GM04503 (cell line): ENCODE measurements around the gene AMOTL2.

Experiments used
- DNase-seq: peaks from one replicate; pipeline ENCODE4 v3.0.0-alpha.2; 2012; ENCODE audit warnings: low read depth

The AMOTL2 gene

DNA sequence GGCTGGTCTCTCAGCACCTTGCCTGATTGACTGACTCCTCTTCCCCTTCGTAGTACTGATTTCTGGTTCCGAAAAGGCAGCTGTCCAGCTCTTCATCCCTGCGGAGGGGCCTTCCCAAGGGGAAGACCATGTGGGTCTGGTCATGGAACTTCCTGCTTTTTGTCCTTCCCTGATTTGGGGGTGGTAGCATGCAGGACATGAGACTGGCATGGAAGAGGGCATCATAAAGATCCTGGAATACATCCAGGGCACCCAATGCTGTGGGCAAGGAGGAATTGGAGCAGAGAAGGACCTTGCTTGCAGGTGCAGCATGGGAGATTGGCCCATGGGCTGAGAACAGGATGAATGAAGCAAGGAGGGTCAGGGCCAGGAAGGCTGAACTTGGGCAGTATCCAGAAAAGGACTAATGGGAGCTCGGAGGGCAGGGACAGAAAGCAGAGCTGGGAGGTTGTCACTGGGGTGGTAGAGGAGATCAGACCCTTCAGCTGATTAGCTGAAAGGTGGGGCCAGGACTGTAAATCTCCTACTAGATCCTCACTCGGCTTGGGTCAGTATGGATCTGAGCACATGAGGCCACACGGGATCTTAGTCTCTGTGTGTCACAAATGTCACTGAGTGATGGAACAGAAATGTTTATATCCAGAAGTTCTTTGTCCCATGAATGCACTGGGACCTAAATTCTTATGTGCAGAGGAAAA is 59.5 kb downstream of the AMOTL2 start:
- DNase-seq: no peak

DNA sequence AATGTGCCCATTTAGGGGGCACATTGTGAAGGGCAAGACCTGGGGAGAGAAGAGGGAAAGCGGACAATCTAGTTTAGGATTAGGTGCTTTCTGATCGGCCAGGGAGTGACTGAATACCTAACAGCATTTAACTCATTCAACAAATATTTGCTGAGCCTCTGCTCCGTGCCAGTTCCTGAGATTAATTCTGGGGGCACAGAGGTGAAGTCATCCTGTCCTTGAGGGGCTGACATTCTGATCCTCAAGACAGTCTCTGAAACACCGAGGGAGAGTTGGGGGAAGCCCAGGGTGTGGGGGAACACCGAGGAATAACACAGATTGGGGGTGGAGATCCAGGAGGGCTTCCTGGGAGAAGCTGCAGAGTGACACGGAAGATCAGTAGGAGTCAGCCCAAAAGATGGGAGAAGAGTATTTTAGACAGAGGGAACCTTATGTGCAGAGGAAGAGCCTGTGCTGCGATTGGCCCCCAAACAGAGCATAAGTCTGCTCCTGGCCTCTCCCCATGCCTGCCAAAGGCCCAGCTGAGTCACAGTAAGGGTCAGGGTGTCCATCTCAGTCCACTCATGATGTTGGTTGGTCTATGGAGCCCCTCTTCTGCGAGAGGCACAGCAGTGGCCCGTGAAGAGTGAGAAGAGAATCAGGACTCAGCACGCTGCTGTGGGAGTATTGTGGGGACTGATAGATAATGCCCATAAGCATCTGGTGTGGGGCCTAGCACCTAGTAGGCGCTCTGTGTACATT is 60.2 kb downstream of the AMOTL2 start:
- no peak for DNase-seq

DNA sequence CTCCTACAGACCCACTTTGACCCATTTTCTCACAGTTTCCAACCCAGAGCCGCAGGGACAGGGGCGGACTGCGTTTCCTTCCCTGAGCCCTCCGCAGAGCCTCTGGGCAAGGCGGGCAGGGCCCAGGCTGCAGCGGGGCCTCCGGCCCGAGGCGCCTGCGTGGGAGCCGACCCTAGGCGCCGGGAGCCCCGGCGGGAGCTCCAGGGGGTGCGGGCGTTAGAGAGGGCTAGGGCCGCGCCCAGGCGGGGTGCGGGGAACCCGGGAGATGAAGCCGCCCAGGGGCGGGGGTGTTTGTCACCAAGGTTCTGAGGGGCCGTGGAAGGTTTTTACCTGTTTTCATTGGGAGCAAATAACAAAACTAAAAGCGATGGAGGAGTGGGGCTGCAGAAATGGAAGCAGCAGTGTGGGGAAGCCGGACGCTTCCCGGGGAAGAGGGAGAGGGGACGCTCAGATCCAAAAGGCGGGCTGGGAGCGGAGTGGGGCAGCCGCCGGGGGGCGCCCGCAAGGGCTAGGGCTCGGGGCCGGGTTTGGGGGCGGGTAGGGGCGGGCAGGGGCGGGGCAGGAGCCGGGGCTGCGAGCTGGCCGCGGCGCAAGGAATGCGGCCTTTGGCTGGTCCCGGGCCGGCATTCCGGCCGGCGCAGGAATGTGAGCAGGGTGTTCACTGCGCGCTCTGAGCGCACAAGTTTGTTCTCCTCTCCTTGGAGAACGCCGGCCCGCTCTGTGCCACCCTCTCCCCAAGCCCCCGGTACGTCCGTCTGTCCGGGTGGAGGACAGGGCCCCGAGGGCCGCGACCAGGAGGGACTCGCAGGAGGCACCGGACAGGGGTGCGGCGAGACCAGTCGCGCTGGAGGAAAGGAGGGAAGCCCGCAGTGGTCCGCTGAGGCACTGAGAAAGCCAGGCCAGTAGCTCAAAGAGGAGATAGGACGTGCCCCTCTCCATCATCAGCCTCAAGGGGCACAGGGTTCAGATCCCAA is 61.1 kb downstream of the AMOTL2 start:
- no peak for DNase-seq

DNA sequence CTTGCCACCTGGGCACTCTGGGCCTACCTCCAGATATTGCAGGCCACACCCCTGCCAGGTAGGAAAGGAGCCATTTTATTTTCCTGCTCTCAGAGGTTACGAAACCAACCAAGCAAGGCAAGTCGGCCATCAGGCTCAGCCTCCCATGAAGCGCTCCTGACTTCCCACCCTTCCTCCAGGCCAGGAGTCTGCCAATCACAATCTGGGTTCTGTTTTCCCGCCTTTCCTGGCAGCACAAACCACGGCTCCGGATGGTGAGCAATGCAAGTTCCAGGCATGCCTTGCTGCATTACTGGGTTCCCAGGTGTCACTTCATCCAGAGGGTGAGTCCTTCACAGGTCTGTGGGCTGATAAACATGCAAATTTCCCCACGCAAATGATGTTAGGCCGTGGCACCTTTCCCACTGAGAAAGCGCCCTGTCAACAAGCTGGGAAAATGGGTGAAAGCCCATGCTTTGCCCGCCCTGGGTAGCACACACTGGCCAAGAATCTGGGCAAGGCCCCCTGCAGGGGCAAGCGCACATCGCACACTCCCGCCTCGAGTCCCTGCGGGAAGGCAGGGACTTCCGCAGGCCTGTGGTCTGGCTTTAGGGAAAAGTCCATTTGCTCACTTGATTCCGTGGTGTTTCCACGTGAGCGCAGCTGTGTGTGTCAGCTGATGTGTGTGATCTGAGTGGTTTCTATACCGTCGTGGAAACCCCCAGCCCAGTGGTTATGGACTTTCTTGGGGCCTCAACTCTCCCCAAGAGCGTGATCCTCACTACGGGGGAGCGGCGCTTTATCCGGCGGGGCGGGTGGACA is 62.0 kb downstream of the AMOTL2 start:
- DNase-seq: no peak

DNA sequence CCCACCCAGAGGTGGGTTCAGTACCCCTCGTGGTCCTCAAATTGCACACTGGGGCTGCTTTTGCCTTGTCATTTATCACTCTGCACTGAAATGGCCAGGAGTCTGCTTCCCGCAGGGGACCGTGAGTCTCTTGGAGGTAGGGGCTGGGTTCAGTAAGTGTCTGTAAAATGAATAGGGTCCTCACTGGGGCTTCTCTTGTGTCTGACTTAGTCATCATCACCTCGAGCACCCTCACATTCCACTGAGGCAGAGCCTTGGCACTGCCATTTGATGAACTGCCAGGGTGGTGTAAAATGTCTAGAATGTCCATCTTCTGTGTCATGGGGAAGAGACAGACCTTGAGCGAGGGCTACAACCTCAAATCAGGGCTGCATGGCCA is 62.6 kb downstream of the AMOTL2 start:
- no peak for DNase-seq

DNA sequence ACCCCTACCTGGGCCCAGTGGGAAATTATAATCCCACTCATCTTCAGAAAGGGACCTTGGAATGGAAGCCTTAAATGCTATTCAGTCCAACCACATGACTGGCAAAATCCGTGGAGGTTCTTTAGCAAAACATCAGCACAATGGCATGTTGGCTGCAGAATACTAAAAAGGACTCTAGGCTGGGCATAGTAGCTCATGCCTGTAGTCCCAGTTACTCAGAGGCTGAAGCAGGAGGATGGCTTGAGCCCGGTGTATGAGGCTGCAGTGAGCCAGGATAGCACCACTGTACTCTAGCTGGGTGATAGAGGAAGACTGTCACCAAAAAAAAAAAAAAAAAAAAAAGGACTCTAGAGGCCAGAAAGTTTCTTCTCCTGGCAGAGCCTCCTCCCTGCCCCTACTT is 63.0 kb downstream of the AMOTL2 start:
- no peak for DNase-seq

DNA sequence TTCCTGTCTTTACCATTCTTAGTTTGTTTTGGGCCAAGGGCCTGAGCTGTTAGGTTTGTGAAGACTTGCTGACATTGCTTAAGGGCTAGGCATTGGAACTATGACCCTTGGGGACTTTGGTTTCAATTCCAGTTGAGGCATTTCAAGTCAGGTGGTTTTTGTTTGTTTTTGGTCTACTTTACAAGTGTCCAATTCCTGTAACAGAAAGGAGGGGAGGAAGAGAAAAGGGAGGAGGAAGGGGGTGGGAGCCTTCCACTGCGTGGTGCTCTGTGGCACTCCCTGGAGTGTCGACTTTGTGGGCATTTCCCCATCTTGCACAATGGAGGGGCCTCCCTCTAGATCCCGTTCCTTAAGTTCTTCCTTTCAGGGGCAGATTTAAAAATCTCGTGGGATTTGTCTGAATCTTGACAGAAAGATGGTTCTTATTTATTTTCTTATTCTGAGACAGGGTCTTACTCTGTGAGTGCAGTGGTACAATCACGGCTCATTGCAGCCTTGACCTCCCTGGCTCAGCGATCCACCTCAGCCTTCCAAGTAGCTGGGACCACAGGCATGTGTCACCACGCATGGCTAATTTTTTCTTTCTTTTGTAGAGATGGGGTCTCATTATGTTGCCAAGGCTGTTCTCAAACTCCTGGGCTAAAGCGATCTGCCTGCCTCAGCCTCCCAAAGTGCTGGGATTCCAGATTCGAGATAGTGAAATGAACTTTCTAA is 64.1 kb downstream of the AMOTL2 start:
- DNase-seq: no peak

DNA sequence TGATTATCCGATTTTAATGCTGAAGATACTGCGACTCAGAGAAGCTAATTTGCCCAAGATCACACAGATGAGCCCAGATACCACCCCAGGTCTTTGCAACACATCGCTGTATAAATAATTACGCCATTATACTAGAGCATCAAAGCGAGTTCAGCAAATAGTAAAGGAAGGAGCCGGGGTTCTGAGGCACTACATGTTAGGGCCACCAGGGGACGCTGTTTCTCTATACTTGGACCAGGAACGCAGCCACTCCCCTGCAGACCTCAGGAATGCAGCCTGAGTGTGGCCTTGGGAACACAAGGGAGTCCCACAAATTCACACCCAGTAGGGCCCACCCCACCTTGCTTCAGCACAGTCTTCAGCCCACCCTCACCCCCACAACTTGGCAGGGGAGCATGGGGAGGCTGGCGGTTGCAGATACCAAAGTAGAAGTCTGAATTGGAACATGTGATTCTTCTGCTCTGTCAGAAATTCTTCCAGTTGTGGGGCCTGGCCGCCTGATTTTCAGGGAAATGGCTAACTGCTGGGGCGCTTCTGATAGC is 65.8 kb downstream of the AMOTL2 start:
- no peak for DNase-seq

DNA sequence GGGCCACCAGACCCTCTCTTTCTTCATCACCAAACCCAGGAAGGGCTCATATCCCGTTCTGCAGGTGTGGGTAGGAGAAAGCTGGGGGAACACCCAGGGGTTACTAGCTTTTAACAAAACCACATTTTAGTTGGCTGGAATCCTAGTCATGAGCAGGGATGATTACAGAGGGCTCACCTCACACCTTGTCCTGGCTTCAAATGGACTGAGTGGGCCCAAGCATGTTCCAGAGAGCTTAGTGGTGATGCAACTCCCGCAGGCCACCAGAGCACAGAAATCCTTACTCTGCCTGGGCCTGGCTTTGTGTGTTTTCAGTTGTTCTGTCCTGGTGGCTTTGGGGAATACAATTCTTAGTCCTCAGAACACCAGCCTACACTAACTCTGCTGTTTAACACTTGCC is 66.8 kb downstream of the AMOTL2 start:
- DNase-seq: no peak

DNA sequence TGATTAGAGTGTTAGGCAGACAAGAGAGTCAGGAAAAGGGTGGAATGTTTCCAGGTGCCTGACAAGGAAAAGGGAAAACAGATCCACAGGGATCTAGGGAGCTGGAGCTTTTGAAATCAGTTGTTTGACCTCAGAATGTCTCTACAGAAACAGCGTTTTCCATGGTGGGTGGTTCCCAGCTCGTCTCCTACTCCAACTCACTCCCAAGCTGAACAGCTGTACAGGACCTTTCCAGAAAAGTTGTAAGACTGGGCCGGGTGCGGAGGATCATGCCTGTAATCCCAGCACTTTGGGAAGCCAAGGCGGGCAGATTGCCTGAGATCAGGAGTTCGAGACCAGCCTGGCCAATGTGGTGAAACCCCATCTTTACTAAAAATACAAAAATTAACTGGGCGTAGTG is 67.9 kb downstream of the AMOTL2 start:
- no peak for DNase-seq
